ENCODE results near the gene MYO7A.

The MYO7A gene

GRCh38 chr11:77205467-77206263 is 77.6 kb downstream of the MYO7A start:
- no peaks in the 10 kb centered on the region for H3K9me3 Mint-ChIP-seq
- H3K36me3 Mint-ChIP-seq (ENCODE audit: low read depth): no peaks in the 10 kb centered on the region
- no peaks in the 10 kb centered on the region for H3K4me1 Mint-ChIP-seq
- no peak overlapping the region for H3K4me3 Mint-ChIP-seq
- H3K27me3 Mint-ChIP-seq (ENCODE audit: low read depth): peaks cover 6% of the 10 kb centered on the region
- no peak overlapping the region for H3K27ac Mint-ChIP-seq
- TF ChIP-seq CTCF (IDR thresholded peaks at IDR 0.05; ENCODE audit: unreplicated experiment in 3 of 3): no peak

- Mint-ChIP-seq H3K36me3 (ENCODE audit: low read depth) (no peaks in the 10 kb centered on the region), H3K4me3 (no peak overlapping the region), H3K9me3 (no peaks in the 10 kb centered on the region), H3K27me3 (ENCODE audit: low read depth) (peaks cover 6% of the 10 kb centered on the region), H3K27ac (no peak overlapping the region), H3K4me1 (no peaks in the 10 kb centered on the region)
- TF ChIP-seq CTCF (IDR thresholded peaks at IDR 0.05; ENCODE audit: unreplicated experiment in 3 of 3): no peak
These were observed 78.4 kb downstream of the MYO7A start for GRCh38 chr11:77206264-77207018.

GRCh38 chr11:77207019-77207485 is 79.0 kb downstream of the MYO7A start:
- no peaks in the 10 kb centered on the region for H3K36me3 Mint-ChIP-seq (ENCODE audit: low read depth)
- no peak for TF ChIP-seq CTCF (IDR thresholded peaks at IDR 0.05; ENCODE audit: unreplicated experiment in 3 of 3)
- no peak overlapping the region for H3K27ac Mint-ChIP-seq
- no peaks in the 10 kb centered on the region for H3K9me3 Mint-ChIP-seq
- no peak overlapping the region for H3K4me3 Mint-ChIP-seq
- H3K4me1 Mint-ChIP-seq: no peaks in the 10 kb centered on the region
- peaks cover 6% of the 10 kb centered on the region for H3K27me3 Mint-ChIP-seq (ENCODE audit: low read depth)

GRCh38 chr11:77207618-77208313 is 79.7 kb downstream of the MYO7A start:
- no peaks in the 10 kb centered on the region for H3K9me3 Mint-ChIP-seq
- no peak for TF ChIP-seq CTCF (IDR thresholded peaks at IDR 0.05; ENCODE audit: unreplicated experiment in 3 of 3)
- peaks cover 6% of the 10 kb centered on the region for H3K27me3 Mint-ChIP-seq (ENCODE audit: low read depth)
- H3K36me3 Mint-ChIP-seq (ENCODE audit: low read depth): no peaks in the 10 kb centered on the region
- no peak overlapping the region for H3K4me3 Mint-ChIP-seq
- no peak overlapping the region for H3K27ac Mint-ChIP-seq
- H3K4me1 Mint-ChIP-seq: no peaks in the 10 kb centered on the region

GRCh38 chr11:77208535-77208934 is 80.5 kb downstream of the MYO7A start:
- H3K4me1 Mint-ChIP-seq: no peaks in the 10 kb centered on the region
- no peaks in the 10 kb centered on the region for H3K36me3 Mint-ChIP-seq (ENCODE audit: low read depth)
- H3K4me3 Mint-ChIP-seq: no peak overlapping the region
- H3K9me3 Mint-ChIP-seq: no peaks in the 10 kb centered on the region
- no peak overlapping the region for H3K27ac Mint-ChIP-seq
- H3K27me3 Mint-ChIP-seq (ENCODE audit: low read depth): peaks cover 3% of the 10 kb centered on the region
- no peak for TF ChIP-seq CTCF (IDR thresholded peaks at IDR 0.05; ENCODE audit: unreplicated experiment in 3 of 3)
